SU-DHL-6 (cell line): ENCODE data around the gene FAM217B.

ENCODE experiments used
- EZH2phosphoT487 ChIP-seq: fragments of 200-600 bp; sonication (generic), shearing (Covaris generic); conservative IDR thresholded peaks from 2 replicates; pipeline ENCODE4 v1.6.1; 2018; ENCODE audit warnings: mild to moderate bottlenecking, antibody characterized with exemption, low read length, moderate library complexity, mixed read lengths
- TF ChIP-seq, protein P1 (sequence below): fragments of 200-600 bp; sonication (generic); IDR thresholded peaks from one replicate; pipeline ENCODE4 v1.5.1; 2017; ENCODE audit warnings: antibody characterized with exemption, mild to moderate bottlenecking, low read length, moderate library complexity; ENCODE audit not compliant: insufficient read depth, poor library complexity, severe bottlenecking

GRCh38 chr20:59944726-59945125 lies 4.5 kb downstream of the FAM217B start:
- TF ChIP-seq, protein P1, sequence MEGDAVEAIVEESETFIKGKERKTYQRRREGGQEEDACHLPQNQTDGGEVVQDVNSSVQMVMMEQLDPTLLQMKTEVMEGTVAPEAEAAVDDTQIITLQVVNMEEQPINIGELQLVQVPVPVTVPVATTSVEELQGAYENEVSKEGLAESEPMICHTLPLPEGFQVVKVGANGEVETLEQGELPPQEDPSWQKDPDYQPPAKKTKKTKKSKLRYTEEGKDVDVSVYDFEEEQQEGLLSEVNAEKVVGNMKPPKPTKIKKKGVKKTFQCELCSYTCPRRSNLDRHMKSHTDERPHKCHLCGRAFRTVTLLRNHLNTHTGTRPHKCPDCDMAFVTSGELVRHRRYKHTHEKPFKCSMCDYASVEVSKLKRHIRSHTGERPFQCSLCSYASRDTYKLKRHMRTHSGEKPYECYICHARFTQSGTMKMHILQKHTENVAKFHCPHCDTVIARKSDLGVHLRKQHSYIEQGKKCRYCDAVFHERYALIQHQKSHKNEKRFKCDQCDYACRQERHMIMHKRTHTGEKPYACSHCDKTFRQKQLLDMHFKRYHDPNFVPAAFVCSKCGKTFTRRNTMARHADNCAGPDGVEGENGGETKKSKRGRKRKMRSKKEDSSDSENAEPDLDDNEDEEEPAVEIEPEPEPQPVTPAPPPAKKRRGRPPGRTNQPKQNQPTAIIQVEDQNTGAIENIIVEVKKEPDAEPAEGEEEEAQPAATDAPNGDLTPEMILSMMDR: no peak
- no peak for TF ChIP-seq EZH2phosphoT487
